ENCODE results near the gene NR6A1. TPM values are rescaled to one million over a fixed set of nuclear protein-coding genes. Genes with fewer than 3 reads are reported as not detected.

Gene NR6A1
- polyA plus RNA-seq, 1 donor from 2014 or later = 4.3 TPM

DNA sequence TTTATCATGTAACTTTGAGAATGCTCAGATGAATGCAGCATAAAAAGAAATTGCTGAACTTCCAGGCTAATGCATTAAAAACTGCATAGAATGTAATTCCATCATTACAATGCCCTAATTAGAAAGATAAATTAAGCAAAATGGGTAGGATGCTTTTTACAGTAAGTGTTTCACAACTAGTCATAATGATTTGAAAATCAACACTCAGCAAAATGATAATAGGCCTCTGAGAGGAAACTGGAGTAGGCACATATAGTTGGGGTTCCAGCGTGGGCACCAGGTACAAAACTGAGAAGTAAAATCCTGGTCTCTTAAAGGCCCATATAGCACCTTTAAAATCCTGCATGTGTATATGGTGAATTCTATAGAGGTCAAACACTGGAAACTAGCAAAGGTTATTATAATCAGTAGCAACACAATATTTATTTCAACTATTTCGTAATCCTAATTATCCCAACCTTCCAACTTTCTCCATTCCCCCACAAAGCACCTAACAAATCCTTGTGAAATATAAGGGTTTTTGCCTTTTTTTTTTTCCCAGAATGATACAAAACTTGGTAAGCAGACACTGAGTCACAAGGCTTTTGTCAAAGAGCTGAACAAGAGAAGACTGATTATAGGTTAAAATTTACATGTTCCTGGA, 155.9 kb downstream of the NR6A1 start:
- Histone ChIP-seq H3K9me2 (ENCODE audit: insufficient read depth, low read length) (no peaks in the 10 kb centered on the region), H3F3A (ENCODE audit: insufficient read depth, low read length, poor library complexity, severe bottlenecking) (no peaks in the 10 kb centered on the region), H3K27me3 (ENCODE audit: insufficient read depth, low read depth, low read length) (no peaks in the 10 kb centered on the region), H4K20me1 (ENCODE audit: insufficient read depth) (no peaks in the 10 kb centered on the region), H3K27ac (ENCODE audit: low read length) (no peak overlapping the region), H3K4me2 (ENCODE audit: low read length) (no peak overlapping the region), H2AFZ (ENCODE audit: low read depth, low read length) (no peak overlapping the region), H3K36me3 (ENCODE audit: insufficient read depth, low read length) (no peaks in the 10 kb centered on the region), H3K9me3 (ENCODE audit: low read length) (no peaks in the 10 kb centered on the region), H3K9ac (ENCODE audit: low read length) (no peak overlapping the region), H3K79me2 (replicated peaks; ENCODE audit: insufficient read depth, low read length) (no peaks in the 10 kb centered on the region), H3K4me3 (ENCODE audit: low read length) (no peak overlapping the region)
- TF ChIP-seq, protein P1, sequence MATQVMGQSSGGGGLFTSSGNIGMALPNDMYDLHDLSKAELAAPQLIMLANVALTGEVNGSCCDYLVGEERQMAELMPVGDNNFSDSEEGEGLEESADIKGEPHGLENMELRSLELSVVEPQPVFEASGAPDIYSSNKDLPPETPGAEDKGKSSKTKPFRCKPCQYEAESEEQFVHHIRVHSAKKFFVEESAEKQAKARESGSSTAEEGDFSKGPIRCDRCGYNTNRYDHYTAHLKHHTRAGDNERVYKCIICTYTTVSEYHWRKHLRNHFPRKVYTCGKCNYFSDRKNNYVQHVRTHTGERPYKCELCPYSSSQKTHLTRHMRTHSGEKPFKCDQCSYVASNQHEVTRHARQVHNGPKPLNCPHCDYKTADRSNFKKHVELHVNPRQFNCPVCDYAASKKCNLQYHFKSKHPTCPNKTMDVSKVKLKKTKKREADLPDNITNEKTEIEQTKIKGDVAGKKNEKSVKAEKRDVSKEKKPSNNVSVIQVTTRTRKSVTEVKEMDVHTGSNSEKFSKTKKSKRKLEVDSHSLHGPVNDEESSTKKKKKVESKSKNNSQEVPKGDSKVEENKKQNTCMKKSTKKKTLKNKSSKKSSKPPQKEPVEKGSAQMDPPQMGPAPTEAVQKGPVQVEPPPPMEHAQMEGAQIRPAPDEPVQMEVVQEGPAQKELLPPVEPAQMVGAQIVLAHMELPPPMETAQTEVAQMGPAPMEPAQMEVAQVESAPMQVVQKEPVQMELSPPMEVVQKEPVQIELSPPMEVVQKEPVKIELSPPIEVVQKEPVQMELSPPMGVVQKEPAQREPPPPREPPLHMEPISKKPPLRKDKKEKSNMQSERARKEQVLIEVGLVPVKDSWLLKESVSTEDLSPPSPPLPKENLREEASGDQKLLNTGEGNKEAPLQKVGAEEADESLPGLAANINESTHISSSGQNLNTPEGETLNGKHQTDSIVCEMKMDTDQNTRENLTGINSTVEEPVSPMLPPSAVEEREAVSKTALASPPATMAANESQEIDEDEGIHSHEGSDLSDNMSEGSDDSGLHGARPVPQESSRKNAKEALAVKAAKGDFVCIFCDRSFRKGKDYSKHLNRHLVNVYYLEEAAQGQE (IDR thresholded peaks at IDR 0.05; ENCODE audit: borderline replicate concordance) = no peak
- TF ChIP-seq TAF1 (IDR thresholded peaks at IDR 0.05; ENCODE audit: low read depth) = no peak
- no peak for TF ChIP-seq POLR2AphosphoS5 (IDR thresholded peaks at IDR 0.05)
- TF ChIP-seq, protein P2, sequence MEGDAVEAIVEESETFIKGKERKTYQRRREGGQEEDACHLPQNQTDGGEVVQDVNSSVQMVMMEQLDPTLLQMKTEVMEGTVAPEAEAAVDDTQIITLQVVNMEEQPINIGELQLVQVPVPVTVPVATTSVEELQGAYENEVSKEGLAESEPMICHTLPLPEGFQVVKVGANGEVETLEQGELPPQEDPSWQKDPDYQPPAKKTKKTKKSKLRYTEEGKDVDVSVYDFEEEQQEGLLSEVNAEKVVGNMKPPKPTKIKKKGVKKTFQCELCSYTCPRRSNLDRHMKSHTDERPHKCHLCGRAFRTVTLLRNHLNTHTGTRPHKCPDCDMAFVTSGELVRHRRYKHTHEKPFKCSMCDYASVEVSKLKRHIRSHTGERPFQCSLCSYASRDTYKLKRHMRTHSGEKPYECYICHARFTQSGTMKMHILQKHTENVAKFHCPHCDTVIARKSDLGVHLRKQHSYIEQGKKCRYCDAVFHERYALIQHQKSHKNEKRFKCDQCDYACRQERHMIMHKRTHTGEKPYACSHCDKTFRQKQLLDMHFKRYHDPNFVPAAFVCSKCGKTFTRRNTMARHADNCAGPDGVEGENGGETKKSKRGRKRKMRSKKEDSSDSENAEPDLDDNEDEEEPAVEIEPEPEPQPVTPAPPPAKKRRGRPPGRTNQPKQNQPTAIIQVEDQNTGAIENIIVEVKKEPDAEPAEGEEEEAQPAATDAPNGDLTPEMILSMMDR (IDR thresholded peaks at IDR 0.05; ENCODE audit: poor library complexity, severe bottlenecking) = no peak
- TF ChIP-seq MXI1 (conservative IDR thresholded peaks at IDR 0.05; ENCODE audit: poor library complexity, severe bottlenecking) = no peak
- no peak for TF ChIP-seq EZH2 (IDR thresholded peaks at IDR 0.05; ENCODE audit: borderline replicate concordance, insufficient read depth, low read length, poor library complexity, severe bottlenecking)
- TF ChIP-seq EP300 (conservative IDR thresholded peaks at IDR 0.05; ENCODE audit: poor library complexity, severe bottlenecking) = no peak
- no peak for TF ChIP-seq SMC3 (conservative IDR thresholded peaks at IDR 0.05; ENCODE audit: poor library complexity)
- TF ChIP-seq RAD21 (conservative IDR thresholded peaks at IDR 0.05) = no peak

DNA sequence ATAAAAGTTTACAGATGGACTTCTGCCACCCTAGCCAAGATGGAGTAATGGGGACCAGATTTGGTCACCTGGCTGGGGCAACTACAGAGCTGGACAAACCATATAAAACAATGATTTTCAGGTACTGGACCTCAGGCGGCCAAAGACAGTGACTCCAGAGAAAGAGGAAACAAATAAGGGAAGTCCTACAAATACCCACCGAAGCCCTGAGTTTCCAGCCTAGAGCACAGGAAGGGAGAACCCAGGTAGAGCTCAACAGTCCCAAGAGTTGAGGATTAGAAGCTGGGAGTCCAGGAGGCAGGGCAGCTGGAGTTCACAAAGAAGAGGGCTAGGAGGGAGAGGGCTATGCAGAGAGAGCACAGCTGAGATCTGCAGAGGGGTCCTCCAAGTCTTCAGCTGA, 157.3 kb downstream of the NR6A1 start:
- H3K4me2 ChIP-seq (ENCODE audit: low read length) = no peak overlapping the region
- H2AFZ ChIP-seq (ENCODE audit: low read depth, low read length) = no peak overlapping the region
- H4K20me1 ChIP-seq (ENCODE audit: insufficient read depth) = no peaks in the 10 kb centered on the region
- no peaks in the 10 kb centered on the region for H3K9me2 ChIP-seq (ENCODE audit: insufficient read depth, low read length)
- H3K27ac ChIP-seq (ENCODE audit: low read length) = no peak overlapping the region
- H3K9ac ChIP-seq (ENCODE audit: low read length) = no peak overlapping the region
- no peaks in the 10 kb centered on the region for H3K9me3 ChIP-seq (ENCODE audit: low read length)
- TF ChIP-seq, protein P2 (IDR thresholded peaks at IDR 0.05; ENCODE audit: poor library complexity, severe bottlenecking) = no peak
- TF ChIP-seq, protein P1 (IDR thresholded peaks at IDR 0.05; ENCODE audit: borderline replicate concordance) = no peak
- no peak for TF ChIP-seq TAF1 (IDR thresholded peaks at IDR 0.05; ENCODE audit: low read depth)
- no peak for TF ChIP-seq EZH2 (IDR thresholded peaks at IDR 0.05; ENCODE audit: borderline replicate concordance, insufficient read depth, low read length, poor library complexity, severe bottlenecking)
- no peak for TF ChIP-seq RAD21 (conservative IDR thresholded peaks at IDR 0.05)
- TF ChIP-seq MXI1 (conservative IDR thresholded peaks at IDR 0.05; ENCODE audit: poor library complexity, severe bottlenecking) = no peak
- TF ChIP-seq SMC3 (conservative IDR thresholded peaks at IDR 0.05; ENCODE audit: poor library complexity) = no peak
- no peak for TF ChIP-seq EP300 (conservative IDR thresholded peaks at IDR 0.05; ENCODE audit: poor library complexity, severe bottlenecking)
- no peak for TF ChIP-seq POLR2AphosphoS5 (IDR thresholded peaks at IDR 0.05)
- H3F3A ChIP-seq (ENCODE audit: insufficient read depth, low read length, poor library complexity, severe bottlenecking) = no peaks in the 10 kb centered on the region
- no peaks in the 10 kb centered on the region for H3K27me3 ChIP-seq (ENCODE audit: insufficient read depth, low read depth, low read length)
- H3K4me3 ChIP-seq (ENCODE audit: low read length) = no peak overlapping the region
- no peaks in the 10 kb centered on the region for H3K79me2 ChIP-seq (replicated peaks; ENCODE audit: insufficient read depth, low read length)
- no peaks in the 10 kb centered on the region for H3K36me3 ChIP-seq (ENCODE audit: insufficient read depth, low read length)
